Kidney epithelial cell (primary cell): ENCODE data around the gene NFASC. TPM values are rescaled to one million over a fixed set of nuclear protein-coding genes. Genes with fewer than 3 reads are reported as not detected.

ENCODE experiments used
- DNase-seq: peaks from one replicate; pipeline ENCODE4 v3.0.0-alpha.2; 2010; ENCODE audit warnings: low read depth
- H3K27me3 ChIP-seq: 2 replicates; pipeline ENCODE4 v1.6.0; 2011; ENCODE audit warnings: low read length; ENCODE audit not compliant: control insufficient read depth, insufficient read depth
- H3K36me3 ChIP-seq: 2 replicates; pipeline ENCODE4 v1.5.1; 2011; ENCODE audit warnings: low read length; ENCODE audit not compliant: control insufficient read depth, insufficient read depth
- H3K4me3 ChIP-seq: 2 replicates; pipeline ENCODE4 v1.5.1; 2011; ENCODE audit warnings: low read depth, mild to moderate bottlenecking, control low read depth, low read length
- CTCF ChIP-seq: IDR thresholded peaks from 2 replicates; pipeline ENCODE4 v1.5.1; 2011; ENCODE audit warnings: mild to moderate bottlenecking, moderate library complexity, low read length, control low read depth, inconsistent platforms; ENCODE audit not compliant: insufficient read depth, poor library complexity, severe bottlenecking
- total RNA-seq: library from RNA; depleted of rRNA; stranded (reverse); fragments of >200 nt; gene quantifications from 2 replicates; pipeline ENCODE4 v1.2.3, GENCODE V29; 2015

Gene NFASC
- total RNA-seq, 1 donor from 2014 or later, result 1.2 TPM

- no peak for TF ChIP-seq CTCF
- H3K4me3 ChIP-seq, result no peak overlapping the region
- H3K27me3 ChIP-seq, result peaks cover 9% of the 10 kb centered on the region
- no peaks in the 10 kb centered on the region for H3K36me3 ChIP-seq
- DNase-seq, result no peak
Measured at GRCh38 chr1:204959836-204960235, 89.2 kb downstream of the NFASC start.

- no peaks in the 10 kb centered on the region for H3K36me3 ChIP-seq
- no peak for TF ChIP-seq CTCF
- no peak overlapping the region for H3K4me3 ChIP-seq
- no peak for DNase-seq
- peaks cover 9% of the 10 kb centered on the region for H3K27me3 ChIP-seq
Measured at GRCh38 chr1:204960306-204961125, 89.9 kb downstream of the NFASC start.

DNA sequence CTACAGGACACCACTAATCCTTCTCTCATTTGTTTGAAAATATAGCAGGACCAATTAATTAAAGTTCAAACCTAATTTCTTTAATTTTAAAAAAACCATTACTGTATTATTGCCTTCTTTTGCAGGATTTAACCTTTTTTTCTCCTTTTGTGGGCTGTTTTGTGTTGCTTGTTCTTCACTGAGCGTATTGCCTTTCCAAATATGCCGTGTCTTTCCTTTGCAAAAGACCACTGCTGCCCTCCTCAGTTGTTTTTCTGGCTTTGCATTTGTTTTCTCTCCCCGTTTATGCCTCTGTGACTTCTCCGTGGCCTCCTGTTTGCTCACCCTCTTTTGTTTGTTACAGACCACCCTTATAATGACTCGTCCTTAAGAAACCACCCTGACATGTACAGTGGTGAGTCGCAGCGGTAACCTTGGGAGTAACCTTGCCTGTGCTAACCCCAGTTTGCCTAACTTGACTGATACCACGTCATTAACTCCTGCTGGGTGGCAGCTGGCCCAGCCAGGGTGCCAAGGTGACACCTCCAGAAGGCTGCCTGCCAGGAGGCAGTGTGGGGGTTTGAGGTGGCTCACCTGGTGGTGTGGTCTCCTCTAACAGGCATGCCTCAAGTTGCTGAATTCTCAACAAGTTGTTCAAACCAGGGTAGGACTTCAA, 91.2 kb downstream of the NFASC start:
- no peaks in the 10 kb centered on the region for H3K36me3 ChIP-seq
- TF ChIP-seq CTCF, result no peak
- H3K4me3 ChIP-seq, result no peak overlapping the region
- peaks cover 7% of the 10 kb centered on the region for H3K27me3 ChIP-seq
- no peak for DNase-seq

GRCh38 chr1:204962742-204963632, 92.3 kb downstream of the NFASC start:
- H3K27me3 ChIP-seq, result peaks cover 6% of the 10 kb centered on the region
- DNase-seq, result no peak
- TF ChIP-seq CTCF, result no peak
- H3K4me3 ChIP-seq, result no peak overlapping the region
- H3K36me3 ChIP-seq, result no peaks in the 10 kb centered on the region

DNA sequence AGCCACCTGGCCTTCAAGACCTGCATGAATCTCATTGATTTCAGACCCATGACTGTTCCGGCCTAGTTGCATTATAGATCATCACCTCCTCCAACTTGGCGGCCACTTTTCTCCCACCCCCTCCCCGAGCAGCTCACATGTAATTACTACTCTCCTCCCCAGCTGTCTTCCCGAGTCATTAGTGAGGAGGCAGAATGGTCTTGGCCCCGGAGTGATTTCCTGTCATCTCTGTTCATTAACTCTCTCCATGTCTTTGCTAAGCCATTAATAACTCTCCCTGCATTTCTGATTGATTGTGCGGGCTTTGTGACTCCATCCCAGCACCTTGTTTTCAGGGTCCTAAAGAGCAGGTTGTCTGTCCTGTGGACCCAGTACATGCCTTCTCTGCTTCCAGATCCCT, 96.8 kb downstream of the NFASC start:
- no peak for DNase-seq
- no peak overlapping the region for H3K4me3 ChIP-seq
- peaks cover 10% of the 10 kb centered on the region for H3K27me3 ChIP-seq
- TF ChIP-seq CTCF, result no peak
- no peaks in the 10 kb centered on the region for H3K36me3 ChIP-seq
